Central memory CD4-positive, alpha-beta T cell (primary cell): ENCODE results near the gene RPTOR.

Source experiments
- DNase-seq: peaks from one replicate; pipeline ENCODE4 v3.0.0; 2022

RPTOR gene

GRCh38 chr17:80902963-80903611 is 358.4 kb downstream of the RPTOR start:
- no peak for DNase-seq

DNA sequence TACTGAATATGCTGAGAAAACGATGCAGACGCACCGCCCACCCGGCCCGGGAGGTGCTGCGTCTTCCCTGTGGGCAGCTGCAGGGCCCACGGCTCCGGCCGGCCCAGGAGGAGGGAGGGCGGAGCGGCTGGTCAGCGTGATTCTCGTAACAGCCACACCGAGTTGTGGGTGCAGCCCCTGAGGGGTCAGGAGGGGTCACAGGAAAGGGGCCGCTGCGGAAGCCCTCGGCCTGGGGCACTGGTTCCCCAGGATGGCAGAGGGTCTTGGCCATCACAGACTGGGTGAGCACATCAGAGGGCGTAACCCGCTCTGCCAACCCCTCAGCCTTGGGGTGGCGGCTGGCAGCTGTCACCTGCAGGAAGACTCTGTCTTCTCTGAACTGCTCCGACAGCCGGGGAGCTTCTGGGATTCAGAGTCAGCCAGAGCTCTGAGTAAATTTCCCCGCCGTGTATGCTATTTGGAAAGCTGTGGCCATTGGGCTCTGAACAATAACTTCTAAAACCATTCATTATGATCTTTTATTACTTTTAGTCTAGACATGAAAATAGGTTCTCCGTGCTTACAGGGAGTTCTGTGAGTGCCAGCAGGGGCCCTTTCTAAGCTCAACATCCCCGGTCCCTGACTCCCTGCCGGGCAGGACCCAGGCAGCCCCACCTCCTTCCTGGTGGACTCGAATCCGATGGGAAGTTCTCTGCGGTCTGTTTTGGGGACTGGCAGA is 359.6 kb downstream of the RPTOR start:
- DNase-seq: no peak

GRCh38 chr17:80905586-80906230 is 361.1 kb downstream of the RPTOR start:
- DNase-seq: no peak

DNA sequence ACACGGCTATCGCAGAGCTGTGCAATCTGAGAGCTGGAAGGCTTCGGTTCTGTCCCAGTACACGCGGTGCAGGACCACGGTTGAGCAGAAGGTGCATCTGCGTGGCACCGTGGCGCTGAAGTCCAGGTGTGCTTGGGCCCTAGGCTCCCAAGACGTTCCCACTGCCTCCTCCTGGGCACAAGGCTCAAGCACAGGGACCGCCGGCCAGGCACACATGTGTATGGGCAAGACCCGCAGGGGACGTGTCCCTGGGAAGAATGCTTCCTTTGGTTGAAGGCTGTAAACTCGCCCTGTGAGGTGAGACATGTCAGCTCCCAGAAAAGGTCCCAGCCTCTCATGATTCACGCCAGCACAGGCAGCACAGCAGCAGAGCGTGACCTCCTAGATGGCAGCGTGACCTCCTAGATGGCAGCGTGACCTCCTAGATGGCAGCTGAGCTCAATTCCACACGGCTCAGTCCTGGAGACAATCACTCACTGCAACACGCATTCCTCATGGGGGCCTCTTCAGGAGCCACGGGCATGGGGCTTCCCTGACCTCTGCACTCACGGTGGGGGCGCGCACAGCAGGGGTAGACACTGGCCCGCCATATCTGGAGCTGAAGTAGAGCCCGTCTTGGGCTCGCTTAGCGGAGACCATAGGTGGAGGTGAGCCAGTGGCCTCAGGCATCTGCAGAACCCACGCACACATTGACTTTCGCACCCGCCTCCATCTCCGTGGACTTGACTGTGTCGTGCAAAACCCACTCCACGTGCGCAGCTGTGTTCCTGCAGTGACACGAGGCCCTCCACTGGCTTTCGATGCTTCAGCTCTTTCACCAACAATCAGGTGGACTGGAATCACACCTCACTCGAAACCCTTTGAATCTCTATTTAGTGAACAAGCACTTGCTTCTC is 362.0 kb downstream of the RPTOR start:
- no peak for DNase-seq

DNA sequence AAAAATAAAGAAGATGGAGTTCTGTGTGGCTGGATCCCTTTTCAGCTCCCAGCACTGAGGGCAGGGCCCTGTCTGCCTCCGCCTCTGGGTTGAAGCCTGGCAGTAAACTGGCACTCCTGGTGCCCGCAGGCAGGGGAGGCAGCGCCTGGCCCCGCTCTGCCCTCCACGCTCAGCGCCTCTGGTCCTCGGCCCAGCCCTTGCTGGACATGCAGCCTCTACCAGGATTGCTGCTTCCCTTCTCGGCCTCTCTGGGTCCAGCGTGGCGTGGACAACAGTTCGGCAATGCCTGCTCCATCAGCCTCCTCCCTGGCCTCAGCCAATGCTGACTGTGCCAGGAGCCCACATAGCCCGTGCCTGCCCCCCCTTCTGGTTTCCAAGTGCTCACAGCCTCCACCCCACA is 362.6 kb downstream of the RPTOR start:
- DNase-seq: no peak

DNA sequence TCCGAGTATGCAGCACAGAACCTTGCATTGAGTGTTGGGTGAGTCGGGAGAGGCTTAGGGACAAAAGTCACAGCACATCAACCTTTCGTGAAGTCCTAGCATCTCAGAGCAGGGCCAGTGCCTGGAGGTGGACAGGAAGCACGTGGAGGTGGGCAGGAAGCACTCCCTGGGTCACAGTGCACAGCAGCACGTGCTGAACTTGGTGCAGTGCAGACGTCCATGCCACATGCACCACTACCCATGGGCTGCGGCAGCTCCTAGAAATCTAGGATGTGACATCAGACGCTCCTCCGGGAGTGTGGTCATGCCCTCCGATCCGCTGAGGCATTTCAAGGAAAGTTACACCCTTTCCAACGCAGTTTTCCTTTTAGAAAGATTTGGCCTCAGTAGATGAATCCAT is 363.6 kb downstream of the RPTOR start:
- DNase-seq: no peak

DNA sequence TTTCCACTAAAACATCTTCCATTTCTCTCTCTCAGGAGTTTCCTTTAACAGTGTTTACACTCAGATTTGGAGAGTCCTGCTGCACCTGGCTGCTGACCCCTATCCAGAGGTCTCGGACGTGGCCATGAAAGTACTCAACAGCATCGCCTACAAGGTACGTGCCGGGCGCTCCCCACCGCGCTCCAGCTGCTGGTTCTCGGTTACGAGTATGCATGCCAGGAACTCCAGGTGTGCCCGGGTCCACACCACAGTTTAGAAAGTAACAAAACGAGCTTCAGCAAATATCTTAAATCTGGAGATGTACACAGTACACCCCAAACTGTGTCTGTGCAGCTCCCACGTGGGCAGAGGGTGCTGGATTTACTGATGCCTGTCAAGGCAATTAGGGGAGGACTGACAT is 364.1 kb downstream of the RPTOR start:
- DNase-seq: no peak

GRCh38 chr17:80909635-80910034 is 365.0 kb downstream of the RPTOR start:
- no peak for DNase-seq

GRCh38 chr17:80910043-80910442 is 365.4 kb downstream of the RPTOR start:
- no peak for DNase-seq

GRCh38 chr17:80912476-80912875 is 367.8 kb downstream of the RPTOR start:
- no peak for DNase-seq

GRCh38 chr17:80913928-80914821 is 369.5 kb downstream of the RPTOR start:
- no peak for DNase-seq

DNA sequence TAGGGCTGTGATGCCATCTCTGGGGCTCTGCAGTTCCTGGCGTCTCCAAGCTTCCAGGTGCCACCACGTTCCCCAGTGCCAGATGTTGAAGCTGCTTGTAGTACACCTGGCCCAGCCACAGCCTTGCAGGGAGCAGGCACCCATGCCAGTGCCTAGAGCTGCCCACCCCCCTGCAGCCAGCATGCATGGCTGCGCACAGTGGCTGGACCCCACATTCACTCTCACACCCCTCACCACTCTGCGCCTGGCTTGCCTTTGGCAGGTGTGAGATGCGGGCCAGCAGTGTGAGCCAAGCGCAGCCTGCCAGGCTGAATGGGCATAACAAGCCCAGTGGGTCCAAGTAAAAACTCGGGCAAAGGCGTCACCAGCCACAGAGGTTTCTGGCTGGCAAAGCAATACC is 371.6 kb downstream of the RPTOR start:
- DNase-seq: no peak

DNA sequence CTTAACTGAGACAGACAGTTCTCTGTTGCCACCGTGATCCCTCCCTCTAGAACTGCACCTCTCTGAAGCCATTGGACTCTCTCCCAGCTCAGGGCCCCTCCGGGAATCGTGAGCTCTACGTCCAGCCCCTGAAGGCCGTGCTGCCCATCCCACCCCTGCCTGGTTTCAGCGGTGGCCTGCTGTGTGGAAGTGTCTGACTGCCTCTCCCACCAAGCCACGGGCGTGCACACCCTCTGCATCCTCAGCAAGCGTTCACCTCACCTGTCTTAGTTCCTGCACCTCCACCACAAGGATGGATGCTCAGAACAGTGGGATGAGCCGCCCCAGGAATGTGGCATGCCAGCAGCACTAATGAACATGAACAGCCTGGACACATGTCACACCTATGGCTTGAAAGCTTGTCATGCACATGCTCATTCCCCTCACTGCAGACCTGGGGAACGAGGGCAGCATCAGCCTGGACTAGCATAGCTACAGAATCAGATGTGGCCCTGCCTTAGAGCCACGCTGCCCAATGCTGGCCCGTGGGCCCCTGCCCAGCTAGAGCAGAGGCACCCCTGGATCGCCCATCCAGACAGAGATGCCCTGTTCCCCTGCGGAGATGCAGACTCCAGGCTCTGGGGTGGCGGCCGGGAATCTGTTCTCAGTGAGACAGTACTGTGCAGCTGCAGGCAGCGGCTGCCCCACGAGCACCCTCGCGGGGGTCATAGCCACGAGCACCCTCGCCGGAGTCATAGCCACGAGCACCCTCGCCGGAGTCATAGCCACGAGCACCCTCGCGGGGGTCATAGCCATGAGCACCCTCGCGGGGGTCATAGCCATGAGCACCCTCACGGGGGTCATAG is 373.3 kb downstream of the RPTOR start:
- no peak for DNase-seq

GRCh38 chr17:80918731-80919130 is 374.1 kb downstream of the RPTOR start:
- DNase-seq: no peak

GRCh38 chr17:80919331-80920311 is 375.0 kb downstream of the RPTOR start:
- no peak for DNase-seq

- DNase-seq: no peak
These were observed 375.8 kb downstream of the RPTOR start for GRCh38 chr17:80920441-80920840.

GRCh38 chr17:80921159-80921558 is 376.5 kb downstream of the RPTOR start:
- DNase-seq: no peak

DNA sequence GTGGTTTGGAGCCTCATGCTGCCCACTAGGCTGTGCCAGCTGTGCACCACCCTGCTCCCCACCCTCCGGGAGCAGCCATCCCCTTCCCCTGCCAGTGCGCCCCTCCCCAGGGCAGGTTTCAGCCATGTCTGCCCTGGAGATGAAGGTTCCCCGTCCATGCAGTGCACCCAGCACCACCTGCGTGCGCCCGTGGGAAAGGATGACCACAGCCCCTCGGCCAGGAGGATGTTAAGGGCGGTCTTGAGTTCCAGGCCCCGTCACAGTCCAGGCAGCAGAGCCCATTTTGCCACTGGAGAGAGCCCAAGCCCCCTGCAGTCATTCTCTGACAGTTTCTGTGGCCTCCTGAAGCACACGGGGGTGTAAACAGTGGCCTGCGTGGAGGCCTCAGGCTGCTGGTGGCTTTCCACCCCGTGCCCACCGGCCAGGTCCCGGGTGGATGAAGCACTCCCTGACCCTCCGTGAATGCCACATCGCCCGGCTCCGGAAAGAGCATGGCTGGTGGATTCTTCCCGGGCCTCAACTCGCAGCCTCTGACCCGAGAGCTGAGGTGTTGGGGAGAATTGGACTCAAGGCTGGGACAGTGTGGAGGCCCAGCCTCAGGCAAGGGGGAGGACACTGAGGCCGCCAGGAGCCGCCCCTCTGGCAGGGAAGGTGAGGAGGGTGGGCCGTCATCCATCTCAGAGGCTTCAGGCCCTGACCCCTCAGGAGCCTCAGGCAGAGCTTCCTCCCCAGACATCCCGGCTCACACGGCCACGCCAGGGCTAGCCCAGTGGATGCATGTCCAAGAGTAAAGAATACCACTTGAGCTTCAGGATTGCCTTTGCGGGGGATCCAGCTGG is 377.3 kb downstream of the RPTOR start:
- no peak for DNase-seq
